ENCODE data around the gene TMEM131. TPM values are rescaled to one million over a fixed set of nuclear protein-coding genes. Genes with fewer than 3 reads are reported as not detected.

Gene TMEM131
- total and polyA plus RNA-seq, 7 donors, result 4.8 to 37.5 (median 24.3) TPM

DNA sequence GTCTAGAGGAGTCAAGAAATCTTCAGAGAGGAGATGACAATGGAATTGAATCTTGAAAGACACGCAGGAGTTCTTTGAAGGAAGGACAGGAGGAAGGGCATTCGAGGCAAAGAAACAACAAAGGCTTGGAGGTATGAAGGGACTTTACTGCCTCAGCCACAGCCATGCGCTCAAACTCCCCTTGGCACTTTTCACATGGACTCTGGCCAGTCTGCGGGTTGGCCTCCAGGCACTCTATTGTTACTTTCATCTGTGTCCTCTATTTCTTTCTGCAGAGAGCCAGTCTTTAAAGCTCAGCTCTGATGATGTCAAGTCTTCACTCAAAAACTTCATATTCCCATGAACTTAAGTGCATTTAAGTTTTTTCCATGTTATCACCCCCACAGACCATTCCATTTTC is 186.9 kb downstream of the TMEM131 start:
- no peak overlapping the region for H3K27ac ChIP-seq
- no peaks in the 10 kb centered on the region for H3K9me3 ChIP-seq
- peaks cover 0 to 5% (median 0%) of the 10 kb centered on the region in 4 donors for H3K4me1 ChIP-seq
- WGBS, 2 donors, result 86 to 94% methylated on average over 4 of the region's 4 CpGs
- intact Hi-C loops (cut with DNase I), result loop anchor here (5.0 to 10.0 kb wide), 2 partner anchors 188 to 276 kb away; partner anchors contain the start of genes TMEM131 and VWA3B
- H3K36me3 ChIP-seq, result peaks cover 0 to 84% (median 6%) of the 10 kb centered on the region in 4 donors
- no peak for DNase-seq
- TF ChIP-seq EP300 (IDR thresholded peaks at IDR 0.05) (no peak), POLR2A (IDR thresholded peaks at IDR 0.05) (no peak), POLR2AphosphoS5 (IDR thresholded peaks at IDR 0.05) (no peak)
- TF ChIP-seq, protein P1, sequence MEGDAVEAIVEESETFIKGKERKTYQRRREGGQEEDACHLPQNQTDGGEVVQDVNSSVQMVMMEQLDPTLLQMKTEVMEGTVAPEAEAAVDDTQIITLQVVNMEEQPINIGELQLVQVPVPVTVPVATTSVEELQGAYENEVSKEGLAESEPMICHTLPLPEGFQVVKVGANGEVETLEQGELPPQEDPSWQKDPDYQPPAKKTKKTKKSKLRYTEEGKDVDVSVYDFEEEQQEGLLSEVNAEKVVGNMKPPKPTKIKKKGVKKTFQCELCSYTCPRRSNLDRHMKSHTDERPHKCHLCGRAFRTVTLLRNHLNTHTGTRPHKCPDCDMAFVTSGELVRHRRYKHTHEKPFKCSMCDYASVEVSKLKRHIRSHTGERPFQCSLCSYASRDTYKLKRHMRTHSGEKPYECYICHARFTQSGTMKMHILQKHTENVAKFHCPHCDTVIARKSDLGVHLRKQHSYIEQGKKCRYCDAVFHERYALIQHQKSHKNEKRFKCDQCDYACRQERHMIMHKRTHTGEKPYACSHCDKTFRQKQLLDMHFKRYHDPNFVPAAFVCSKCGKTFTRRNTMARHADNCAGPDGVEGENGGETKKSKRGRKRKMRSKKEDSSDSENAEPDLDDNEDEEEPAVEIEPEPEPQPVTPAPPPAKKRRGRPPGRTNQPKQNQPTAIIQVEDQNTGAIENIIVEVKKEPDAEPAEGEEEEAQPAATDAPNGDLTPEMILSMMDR (IDR thresholded peaks at IDR 0.05), result no peak
- no peak overlapping the region for H3K4me3 ChIP-seq
- H3K27me3 ChIP-seq, result no peaks in the 10 kb centered on the region

DNA sequence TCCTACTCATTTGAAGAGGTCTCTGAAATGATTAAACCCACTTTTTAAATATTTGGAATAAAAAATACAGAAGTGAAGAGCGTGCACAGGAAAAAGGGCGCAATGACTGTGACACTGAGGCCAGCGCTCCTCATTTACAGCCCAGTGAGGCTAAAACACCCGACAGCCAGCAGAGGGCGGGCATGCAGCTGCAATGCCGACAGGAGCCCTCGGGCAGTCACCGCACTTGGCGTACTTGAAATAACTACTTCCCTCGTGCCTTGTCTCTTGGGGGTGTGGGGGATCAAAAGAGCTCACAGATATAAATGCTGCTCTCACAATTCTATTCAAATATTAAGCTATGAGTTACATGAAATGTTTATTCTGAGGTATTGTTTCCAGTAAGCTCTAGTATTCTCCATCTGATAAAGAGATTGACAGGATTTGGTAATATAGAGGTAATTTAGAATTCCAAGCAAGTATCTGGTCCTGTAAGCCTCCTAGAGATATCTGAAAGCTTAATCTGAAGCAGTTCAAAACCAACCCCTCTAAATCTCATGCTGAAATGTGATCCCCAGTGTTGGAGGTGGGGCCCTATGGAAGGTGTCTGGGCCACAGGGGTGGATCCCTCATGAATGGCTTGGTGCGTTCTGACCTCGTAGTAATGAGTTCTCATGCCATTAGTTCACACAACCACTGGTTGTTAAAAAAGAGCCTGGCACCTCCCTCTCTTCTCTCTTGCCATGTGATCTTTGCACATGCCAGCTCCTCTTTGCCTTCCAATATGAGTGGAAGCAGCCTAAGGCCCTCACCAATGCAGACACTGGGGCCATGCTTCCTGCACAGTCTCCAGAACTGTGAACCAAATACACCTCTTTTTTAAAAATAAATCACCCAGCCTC is 188.8 kb downstream of the TMEM131 start:
- peak overlapping the region in 1 of 4 donors; percentile 0 for H3K27ac ChIP-seq
- TF ChIP-seq, protein P1 (IDR thresholded peaks at IDR 0.05), result peak; percentile 84 to 94 (median 88)
- no peak for TF ChIP-seq POLR2A (IDR thresholded peaks at IDR 0.05)
- TF ChIP-seq EP300 (IDR thresholded peaks at IDR 0.05), result no peak
- TF ChIP-seq POLR2AphosphoS5 (IDR thresholded peaks at IDR 0.05), result no peak
- peaks cover 0 to 5% (median 0%) of the 10 kb centered on the region in 4 donors for H3K4me1 ChIP-seq
- peaks cover 0 to 84% (median 8%) of the 10 kb centered on the region in 4 donors for H3K36me3 ChIP-seq
- no peaks in the 10 kb centered on the region for H3K9me3 ChIP-seq
- peak; percentile 89 for DNase-seq
- 16 to 23% methylated on average over 12 of the region's 12 CpGs for WGBS, 2 donors
- H3K4me3 ChIP-seq, result no peak overlapping the region
- intact Hi-C loops (cut with DNase I), result loop anchor here (1.0 to 10.0 kb wide), 4 partner anchors 190 to 578 kb away; partner anchors contain the start of genes TMEM131 and VWA3B
- H3K27me3 ChIP-seq, result no peaks in the 10 kb centered on the region

DNA sequence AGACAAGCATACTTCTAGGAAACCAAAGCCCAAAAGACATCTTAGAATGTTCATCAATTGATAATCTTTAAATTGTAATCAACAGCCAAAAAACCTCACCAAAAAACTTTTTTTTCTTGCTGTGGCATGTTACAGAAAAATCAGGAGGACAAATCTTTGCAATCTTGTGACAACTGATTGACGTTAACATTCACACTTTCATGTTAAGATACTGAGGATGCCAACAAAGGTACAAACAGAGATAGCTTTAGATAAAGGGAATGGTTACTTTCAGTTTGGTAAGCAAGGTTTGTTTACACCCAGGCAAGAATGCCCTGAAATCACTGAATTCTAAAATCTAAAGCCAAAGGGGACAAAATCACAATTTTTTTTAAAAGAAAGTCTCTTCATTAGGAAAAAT is 190.0 kb downstream of the TMEM131 start:
- no peak overlapping the region for H3K4me3 ChIP-seq
- peaks cover 0 to 5% (median 0%) of the 10 kb centered on the region in 4 donors for H3K4me1 ChIP-seq
- WGBS, 2 donors, result 91 to 92% methylated on average over 1 of the region's 1 CpG
- no peak for DNase-seq
- intact Hi-C loops (cut with DNase I), result loop anchor here (1.0 to 10.0 kb wide), 4 partner anchors 192 to 580 kb away; partner anchors contain the start of genes TMEM131 and VWA3B
- H3K27me3 ChIP-seq, result no peaks in the 10 kb centered on the region
- peaks cover 0 to 84% (median 11%) of the 10 kb centered on the region in 4 donors for H3K36me3 ChIP-seq
- no peak overlapping the region for H3K27ac ChIP-seq
- no peaks in the 10 kb centered on the region for H3K9me3 ChIP-seq
- TF ChIP-seq, protein P1 (IDR thresholded peaks at IDR 0.05), result no peak
- TF ChIP-seq EP300 (IDR thresholded peaks at IDR 0.05) (no peak), POLR2A (IDR thresholded peaks at IDR 0.05) (no peak), POLR2AphosphoS5 (IDR thresholded peaks at IDR 0.05) (no peak)

DNA sequence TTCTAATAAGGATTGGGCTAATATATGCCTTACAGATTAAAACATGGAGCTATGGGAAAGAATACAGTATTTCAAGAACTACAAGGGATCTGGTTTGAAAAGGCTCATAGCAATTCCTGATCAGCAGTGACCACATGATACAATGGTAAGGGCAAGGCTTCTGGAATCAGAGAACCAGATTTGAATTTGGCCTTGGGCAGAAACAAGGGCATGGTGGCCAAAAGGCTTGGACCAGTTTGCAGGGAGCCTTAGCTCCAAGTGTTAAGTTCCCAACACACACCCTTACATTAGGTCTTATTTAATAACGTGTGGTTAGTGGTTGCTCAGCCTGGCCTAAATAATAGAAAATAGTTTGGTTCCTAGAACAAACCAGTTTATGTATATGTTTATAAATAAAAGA is 194.7 kb downstream of the TMEM131 start:
- no peak for TF ChIP-seq POLR2AphosphoS5 (IDR thresholded peaks at IDR 0.05)
- no peak for TF ChIP-seq EP300 (IDR thresholded peaks at IDR 0.05)
- TF ChIP-seq, protein P1 (IDR thresholded peaks at IDR 0.05), result no peak
- no peak for TF ChIP-seq POLR2A (IDR thresholded peaks at IDR 0.05)
- H3K4me1 ChIP-seq, result no peaks in the 10 kb centered on the region
- H3K36me3 ChIP-seq, result peaks cover 0 to 95% (median 16%) of the 10 kb centered on the region in 4 donors
- H3K9me3 ChIP-seq, result no peaks in the 10 kb centered on the region
- H3K4me3 ChIP-seq, result no peak overlapping the region
- intact Hi-C loops (cut with DNase I), result loop anchor here (10.0 kb wide), 1 partner anchor 284 kb away; the partner anchor contains the start of gene VWA3B
- no peaks in the 10 kb centered on the region for H3K27me3 ChIP-seq
- H3K27ac ChIP-seq, result no peak overlapping the region
- DNase-seq, result no peak
- WGBS, 2 donors, result 89 to 100% methylated on average over 1 of the region's 1 CpG

Data from sigmoid colon (tissue), 7 donors.